Measurements from ENCODE around the gene SERPING1.

Gene SERPING1

GRCh38 chr11:57560146-57560545 lies 37.3 kb upstream of the SERPING1 start:
- no peak overlapping the region for H3K9ac ChIP-seq (ENCODE audit: insufficient read length, low read depth)
- H3K9me3 ChIP-seq (ENCODE audit: insufficient read depth, low read length): no peaks in the 10 kb centered on the region
- H3K4me1 ChIP-seq (ENCODE audit: insufficient read depth, insufficient read length): peaks cover 11% of the 10 kb centered on the region
- no peak for DNase-seq (ENCODE audit: low read depth, low spot score)
- no peaks in the 10 kb centered on the region for H3K36me3 ChIP-seq (ENCODE audit: insufficient read depth, insufficient read length, low read length)
- H3K4me3 ChIP-seq (ENCODE audit: insufficient read length, low read depth): no peak overlapping the region
- TF ChIP-seq SUZ12 (IDR thresholded peaks at IDR 0.05; ENCODE audit: extremely low read depth, insufficient read depth, insufficient read length) (no peak), ZNF274 (IDR thresholded peaks at IDR 0.05; ENCODE audit: low read depth, low read length) (no peak)
- no peaks in the 10 kb centered on the region for H3K27me3 ChIP-seq (ENCODE audit: insufficient read depth, insufficient read length)

GRCh38 chr11:57562596-57562995 lies 34.9 kb upstream of the SERPING1 start:
- no peak for TF ChIP-seq ZNF274 (IDR thresholded peaks at IDR 0.05; ENCODE audit: low read depth, low read length)
- no peak for TF ChIP-seq SUZ12 (IDR thresholded peaks at IDR 0.05; ENCODE audit: extremely low read depth, insufficient read depth, insufficient read length)
- TF ChIP-seq YY1 (IDR thresholded peaks at IDR 0.05; ENCODE audit: insufficient read depth, insufficient read length): no peak
- Histone ChIP-seq H3K36me3 (ENCODE audit: insufficient read depth, insufficient read length, low read length) (no peaks in the 10 kb centered on the region), H3K9ac (ENCODE audit: insufficient read length, low read depth) (peak overlapping the region; percentile 23), H3K9me3 (ENCODE audit: insufficient read depth, low read length) (no peaks in the 10 kb centered on the region), H3K4me3 (ENCODE audit: insufficient read length, low read depth) (no peak overlapping the region), H3K27me3 (ENCODE audit: insufficient read depth, insufficient read length) (peaks cover 12% of the 10 kb centered on the region), H3K4me1 (ENCODE audit: insufficient read depth, insufficient read length) (peaks cover 8% of the 10 kb centered on the region)
- DNase-seq (ENCODE audit: low read depth, low spot score): no peak

- peaks cover 12% of the 10 kb centered on the region for H3K27me3 ChIP-seq (ENCODE audit: insufficient read depth, insufficient read length)
- peak overlapping the region; percentile 13 for H3K9ac ChIP-seq (ENCODE audit: insufficient read length, low read depth)
- TF ChIP-seq ZNF274 (IDR thresholded peaks at IDR 0.05; ENCODE audit: low read depth, low read length) (no peak), SUZ12 (IDR thresholded peaks at IDR 0.05; ENCODE audit: extremely low read depth, insufficient read depth, insufficient read length) (no peak), YY1 (IDR thresholded peaks at IDR 0.05; ENCODE audit: insufficient read depth, insufficient read length) (no peak)
- H3K9me3 ChIP-seq (ENCODE audit: insufficient read depth, low read length): no peaks in the 10 kb centered on the region
- H3K4me3 ChIP-seq (ENCODE audit: insufficient read length, low read depth): no peak overlapping the region
- H3K36me3 ChIP-seq (ENCODE audit: insufficient read depth, insufficient read length, low read length): no peaks in the 10 kb centered on the region
- peaks cover 14% of the 10 kb centered on the region for H3K4me1 ChIP-seq (ENCODE audit: insufficient read depth, insufficient read length)
- DNase-seq (ENCODE audit: low read depth, low spot score): no peak
These were observed 31.2 kb upstream of the SERPING1 start for GRCh38 chr11:57566005-57566904.

GRCh38 chr11:57566905-57567514 lies 30.5 kb upstream of the SERPING1 start:
- TF ChIP-seq SUZ12 (IDR thresholded peaks at IDR 0.05; ENCODE audit: extremely low read depth, insufficient read depth, insufficient read length) (no peak), ZNF274 (IDR thresholded peaks at IDR 0.05; ENCODE audit: low read depth, low read length) (no peak), YY1 (IDR thresholded peaks at IDR 0.05; ENCODE audit: insufficient read depth, insufficient read length) (no peak)
- DNase-seq (ENCODE audit: low read depth, low spot score): no peak
- H3K4me3 ChIP-seq (ENCODE audit: insufficient read length, low read depth): peak overlapping the region; percentile 81
- H3K9ac ChIP-seq (ENCODE audit: insufficient read length, low read depth): peak overlapping the region; percentile 62
- peaks cover 12% of the 10 kb centered on the region for H3K27me3 ChIP-seq (ENCODE audit: insufficient read depth, insufficient read length)
- H3K9me3 ChIP-seq (ENCODE audit: insufficient read depth, low read length): no peaks in the 10 kb centered on the region
- no peaks in the 10 kb centered on the region for H3K36me3 ChIP-seq (ENCODE audit: insufficient read depth, insufficient read length, low read length)
- H3K4me1 ChIP-seq (ENCODE audit: insufficient read depth, insufficient read length): peaks cover 13% of the 10 kb centered on the region

GRCh38 chr11:57567515-57568329 lies 29.8 kb upstream of the SERPING1 start, which contains the start of gene UBE2L6:
TSS of gene UBE2L6 (minus strand) at chr11:57567672. CDS start at chr11:57567611, 61 bp downstream.
- peak within 1 kb of the TSS; percentile 94 for H3K9ac ChIP-seq (ENCODE audit: insufficient read length, low read depth)
- DNase-seq (ENCODE audit: low read depth, low spot score): no peak
- TF ChIP-seq SUZ12 (IDR thresholded peaks at IDR 0.05; ENCODE audit: extremely low read depth, insufficient read depth, insufficient read length) (no peak), ZNF274 (IDR thresholded peaks at IDR 0.05; ENCODE audit: low read depth, low read length) (no peak), YY1 (IDR thresholded peaks at IDR 0.05; ENCODE audit: insufficient read depth, insufficient read length) (no peak)

GRCh38 chr11:57568330-57568766 lies 29.1 kb upstream of the SERPING1 start:
- H3K4me1 ChIP-seq (ENCODE audit: insufficient read depth, insufficient read length): peaks cover 8% of the 10 kb centered on the region
- H3K27me3 ChIP-seq (ENCODE audit: insufficient read depth, insufficient read length): peaks cover 12% of the 10 kb centered on the region
- DNase-seq (ENCODE audit: low read depth, low spot score): peak; percentile 67
- H3K9ac ChIP-seq (ENCODE audit: insufficient read length, low read depth): peak overlapping the region; percentile 94
- TF ChIP-seq YY1 (IDR thresholded peaks at IDR 0.05; ENCODE audit: insufficient read depth, insufficient read length) (no peak), ZNF274 (IDR thresholded peaks at IDR 0.05; ENCODE audit: low read depth, low read length) (no peak), SUZ12 (IDR thresholded peaks at IDR 0.05; ENCODE audit: extremely low read depth, insufficient read depth, insufficient read length) (no peak)
- H3K4me3 ChIP-seq (ENCODE audit: insufficient read length, low read depth): peak overlapping the region; percentile 81
- H3K36me3 ChIP-seq (ENCODE audit: insufficient read depth, insufficient read length, low read length): no peaks in the 10 kb centered on the region
- no peaks in the 10 kb centered on the region for H3K9me3 ChIP-seq (ENCODE audit: insufficient read depth, low read length)

More at GRCh38 chr11:57567515-57568329, 29.8 kb upstream of the SERPING1 start, which contains the start of gene UBE2L6:
- Histone ChIP-seq H3K9me3 (ENCODE audit: insufficient read depth, low read length) (no peaks in the 10 kb centered on the region), H3K36me3 (ENCODE audit: insufficient read depth, insufficient read length, low read length) (no peaks in the 10 kb centered on the region), H3K4me1 (ENCODE audit: insufficient read depth, insufficient read length) (peaks cover 8% of the 10 kb centered on the region), H3K27me3 (ENCODE audit: insufficient read depth, insufficient read length) (peaks cover 12% of the 10 kb centered on the region), H3K4me3 (ENCODE audit: insufficient read length, low read depth) (peak within 1 kb of the TSS; percentile 81)

Data from NT2/D1 (cell line).